Muscle layer of colon (tissue), 2 donors: ENCODE data around the gene SH3TC1.

Source experiments
- H3K27ac ChIP-seq: one replicate; pipeline ENCODE4 v1.7.0; 2013; ENCODE audit warnings: low read depth, mild to moderate bottlenecking, low read length, moderate library complexity
- H3K27me3 ChIP-seq, 2 donors: one replicate each; pipeline ENCODE4 v1.7.0; 2013; ENCODE audit warnings: low read length in 2 of 2, mild to moderate bottlenecking in 2 of 2; ENCODE audit not compliant: insufficient read depth in 2 of 2, control insufficient read depth in 1 of 2
- H3K36me3 ChIP-seq: one replicate; pipeline ENCODE4 v1.7.0; 2013; ENCODE audit warnings: mild to moderate bottlenecking, low read length; ENCODE audit not compliant: insufficient read depth
- H3K4me1 ChIP-seq: one replicate; pipeline ENCODE4 v1.7.0; 2013; ENCODE audit warnings: mild to moderate bottlenecking, low read length; ENCODE audit not compliant: insufficient read depth
- H3K4me3 ChIP-seq, 2 donors: one replicate each; pipeline ENCODE4 v1.7.0; 2013; ENCODE audit warnings: low read length in 2 of 2, low read depth in 1 of 2, mild to moderate bottlenecking in 1 of 2, moderate library complexity in 1 of 2
- H3K9ac ChIP-seq: one replicate; pipeline ENCODE4 v1.7.0; 2013; ENCODE audit warnings: low read length
- H3K9me3 ChIP-seq: one replicate; pipeline ENCODE4 v1.7.0; 2013; ENCODE audit warnings: mild to moderate bottlenecking, low read length
- donor health status: abdominal sarcoma.
- donor health status: Adenocarcinoma of cecum.

Gene SH3TC1

GRCh38 chr4:8282742-8283141 is 83.7 kb downstream of the SH3TC1 start:
- Histone ChIP-seq H3K4me1 (peaks cover 14% of the 10 kb centered on the region), H3K9me3 (no peaks in the 10 kb centered on the region), H3K27ac (no peak overlapping the region)

GRCh38 chr4:8283161-8283560 is 84.1 kb downstream of the SH3TC1 start:
- H3K27me3 ChIP-seq = no peaks in the 10 kb centered on the region
- H3K4me3 ChIP-seq = no peak overlapping the region
- no peak overlapping the region for H3K9ac ChIP-seq
- H3K36me3 ChIP-seq = no peaks in the 10 kb centered on the region
- no peaks in the 10 kb centered on the region for H3K9me3 ChIP-seq
- peaks cover 12% of the 10 kb centered on the region for H3K4me1 ChIP-seq
- H3K27ac ChIP-seq = no peak overlapping the region

More at GRCh38 chr4:8282742-8283141, 83.7 kb downstream of the SH3TC1 start:
- no peak overlapping the region for H3K4me3 ChIP-seq
- no peaks in the 10 kb centered on the region for H3K27me3 ChIP-seq
- H3K36me3 ChIP-seq = no peaks in the 10 kb centered on the region
- no peak overlapping the region for H3K9ac ChIP-seq

DNA sequence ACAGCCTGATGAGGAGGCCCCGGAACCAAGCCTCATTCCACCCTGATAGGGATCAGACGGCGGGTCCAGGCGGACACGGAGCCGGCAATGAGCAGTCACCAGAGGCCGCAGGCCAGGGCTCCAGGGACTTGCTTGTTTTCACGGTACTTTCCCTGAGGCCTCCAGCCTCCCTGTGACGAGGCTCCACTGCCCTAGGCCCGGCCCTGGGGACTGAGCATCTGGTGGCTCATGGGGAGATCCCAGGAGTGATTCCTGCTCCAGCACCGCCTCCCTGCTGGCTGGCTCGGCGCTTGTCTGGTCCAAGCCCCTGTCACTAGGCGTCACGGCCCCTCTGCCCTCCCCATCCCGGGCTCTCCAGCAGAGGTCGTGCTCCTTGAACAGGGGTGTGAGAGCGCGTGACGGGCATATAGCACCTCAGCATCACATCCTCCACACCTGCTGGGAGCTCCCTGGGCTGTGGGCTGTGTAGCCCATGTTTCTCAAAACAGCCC is 84.6 kb downstream of the SH3TC1 start:
- Histone ChIP-seq H3K27me3 (no peaks in the 10 kb centered on the region), H3K36me3 (no peaks in the 10 kb centered on the region), H3K27ac (no peak overlapping the region), H3K9ac (no peak overlapping the region), H3K4me1 (peaks cover 9% of the 10 kb centered on the region), H3K4me3 (no peak overlapping the region), H3K9me3 (no peaks in the 10 kb centered on the region)

GRCh38 chr4:8284391-8284790 is 85.3 kb downstream of the SH3TC1 start:
- no peak overlapping the region for H3K27ac ChIP-seq

DNA sequence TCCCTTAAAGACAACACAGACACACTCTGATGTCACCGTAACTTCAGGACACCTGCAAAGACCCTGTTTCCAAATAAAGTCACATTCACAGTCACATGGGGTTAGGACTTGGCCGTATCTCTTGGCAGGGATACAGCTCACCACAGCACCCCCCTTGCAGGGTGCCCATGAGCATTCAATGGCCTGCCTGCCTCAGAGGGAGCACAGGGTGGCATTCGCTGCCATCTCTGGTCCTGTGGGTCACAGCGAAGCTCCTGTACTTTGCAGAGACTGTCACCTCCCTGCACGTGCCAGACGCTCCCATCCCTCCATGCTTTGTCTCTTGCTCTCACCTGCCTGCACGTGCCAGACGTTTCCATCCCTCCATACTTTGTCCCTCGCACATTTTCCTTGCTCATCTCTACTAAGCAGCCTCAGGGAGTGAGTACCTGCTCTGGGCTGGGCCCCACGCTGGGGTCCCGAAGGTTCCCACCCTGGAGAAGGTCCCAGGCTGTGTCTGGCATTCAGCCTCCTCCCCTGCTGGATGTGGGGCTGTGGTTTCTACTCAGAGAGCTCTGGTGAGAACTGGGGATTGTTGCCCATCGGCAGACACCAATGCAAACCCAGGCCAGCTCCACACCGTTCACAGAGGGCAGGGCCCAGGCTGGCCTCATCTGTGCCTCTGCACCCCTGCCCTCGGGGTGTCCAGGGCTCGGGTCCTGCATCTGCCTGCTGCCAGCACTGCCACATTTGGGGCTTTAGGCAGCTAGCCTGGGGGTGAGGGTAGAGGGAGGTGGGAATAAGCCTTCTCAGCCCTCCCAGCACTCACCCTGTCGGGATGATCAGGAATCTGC is 86.3 kb downstream of the SH3TC1 start:
- no peak overlapping the region for H3K4me3 ChIP-seq
- no peak overlapping the region for H3K9ac ChIP-seq
- H3K4me1 ChIP-seq = peaks cover 7% of the 10 kb centered on the region
- H3K27me3 ChIP-seq = no peaks in the 10 kb centered on the region
- H3K27ac ChIP-seq = no peak overlapping the region
- H3K9me3 ChIP-seq = no peaks in the 10 kb centered on the region
- no peaks in the 10 kb centered on the region for H3K36me3 ChIP-seq

More at GRCh38 chr4:8284391-8284790, 85.3 kb downstream of the SH3TC1 start:
- Histone ChIP-seq H3K4me1 (peaks cover 7% of the 10 kb centered on the region), H3K27me3 (no peaks in the 10 kb centered on the region), H3K36me3 (no peaks in the 10 kb centered on the region), H3K4me3 (no peak overlapping the region), H3K9ac (no peak overlapping the region), H3K9me3 (no peaks in the 10 kb centered on the region)

DNA sequence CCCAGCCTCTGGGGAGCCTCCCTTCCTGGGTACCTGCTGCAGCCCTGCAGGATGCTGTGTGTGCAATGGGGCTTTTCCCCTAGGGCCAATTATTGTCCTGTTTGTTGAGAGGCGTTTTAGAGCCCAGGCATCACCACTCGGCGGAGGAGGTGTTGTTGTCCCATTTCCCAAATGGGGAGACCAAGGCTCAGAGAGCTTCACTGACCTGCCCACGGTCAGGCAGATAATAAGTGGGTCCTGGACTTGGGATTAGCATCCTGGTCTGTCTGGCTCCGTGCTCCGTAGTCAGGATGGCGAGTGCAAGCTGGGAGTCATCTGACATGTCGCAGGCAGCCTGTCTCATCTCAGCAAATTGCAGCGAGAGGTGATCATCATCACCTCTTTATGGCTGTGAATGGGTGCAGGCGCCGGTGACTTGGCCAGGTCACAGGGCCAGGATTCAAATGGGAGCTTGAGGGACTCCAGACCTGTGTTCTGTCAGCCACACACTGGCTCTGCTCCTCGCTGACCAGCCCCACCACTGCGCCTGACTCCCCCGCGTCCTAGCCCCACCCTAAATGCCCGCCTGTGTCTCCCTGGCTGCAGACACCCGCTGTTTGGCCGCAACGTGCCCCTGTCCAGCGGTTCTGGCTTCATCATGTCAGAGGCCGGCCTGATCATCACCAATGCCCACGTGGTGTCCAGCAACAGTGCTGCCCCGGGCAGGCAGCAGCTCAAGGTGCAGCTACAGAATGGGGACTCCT is 87.1 kb downstream of the SH3TC1 start:
- no peaks in the 10 kb centered on the region for H3K27me3 ChIP-seq
- H3K27ac ChIP-seq = no peak overlapping the region
- H3K9me3 ChIP-seq = no peaks in the 10 kb centered on the region
- no peak overlapping the region for H3K4me3 ChIP-seq
- H3K36me3 ChIP-seq = no peaks in the 10 kb centered on the region
- H3K9ac ChIP-seq = no peak overlapping the region
- peaks cover 4% of the 10 kb centered on the region for H3K4me1 ChIP-seq

- Histone ChIP-seq H3K9ac (no peak overlapping the region), H3K27ac (no peak overlapping the region)
Measured at GRCh38 chr4:8286719-8287342, 87.7 kb downstream of the SH3TC1 start.

DNA sequence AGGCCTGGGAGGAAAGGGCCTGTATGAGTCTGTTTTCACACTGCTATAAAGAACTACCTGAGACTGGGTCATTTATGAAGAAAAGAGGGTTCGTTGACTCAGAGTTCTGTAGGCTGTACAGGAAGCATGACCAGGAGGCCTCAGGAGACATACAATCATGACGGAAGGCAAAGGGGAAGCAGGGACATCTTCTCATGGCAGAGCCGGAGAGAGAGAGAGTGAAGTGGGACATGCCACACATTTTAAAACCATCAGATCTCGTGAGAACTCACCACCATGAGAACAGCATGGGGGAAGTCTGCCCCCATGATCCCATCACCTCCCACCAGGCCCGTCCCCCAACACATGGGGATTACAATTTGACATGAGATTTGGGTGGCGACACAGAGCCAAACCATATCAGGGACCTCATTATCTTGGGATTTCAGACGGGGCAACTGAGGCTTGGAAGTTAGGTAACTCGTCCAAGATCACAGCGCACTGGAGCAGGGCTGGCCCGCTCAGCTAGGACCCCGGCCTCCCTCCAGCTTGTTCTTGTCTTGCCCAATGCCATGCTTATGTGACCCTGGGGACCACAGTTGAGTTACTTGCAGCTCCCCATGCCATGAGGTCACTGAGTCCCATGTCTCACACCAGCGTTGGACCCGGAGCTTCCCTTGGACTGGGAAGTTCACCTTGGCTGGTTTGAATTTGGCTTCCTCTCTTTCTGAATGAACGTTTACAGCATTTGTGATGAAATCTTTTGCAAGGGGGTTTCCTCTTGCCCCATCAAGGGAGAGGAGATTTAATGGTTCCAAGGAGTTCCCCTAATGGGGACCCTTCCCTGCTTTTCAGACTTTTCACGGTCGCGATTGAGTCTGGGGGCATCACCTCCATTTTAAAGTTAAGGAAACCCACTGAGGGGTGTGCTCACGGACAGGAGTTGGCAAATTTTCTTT is 88.5 kb downstream of the SH3TC1 start:
- Histone ChIP-seq H3K9ac (no peak overlapping the region), H3K9me3 (no peaks in the 10 kb centered on the region), H3K27me3 (no peaks in the 10 kb centered on the region), H3K27ac (no peak overlapping the region), H3K4me1 (no peaks in the 10 kb centered on the region), H3K36me3 (peaks cover 8% of the 10 kb centered on the region), H3K4me3 (no peak overlapping the region)

More at GRCh38 chr4:8286719-8287342, 87.7 kb downstream of the SH3TC1 start:
- Histone ChIP-seq H3K4me1 (no peaks in the 10 kb centered on the region), H3K9me3 (no peaks in the 10 kb centered on the region), H3K4me3 (no peak overlapping the region), H3K36me3 (peaks cover under 1% of the 10 kb centered on the region), H3K27me3 (no peaks in the 10 kb centered on the region)

DNA sequence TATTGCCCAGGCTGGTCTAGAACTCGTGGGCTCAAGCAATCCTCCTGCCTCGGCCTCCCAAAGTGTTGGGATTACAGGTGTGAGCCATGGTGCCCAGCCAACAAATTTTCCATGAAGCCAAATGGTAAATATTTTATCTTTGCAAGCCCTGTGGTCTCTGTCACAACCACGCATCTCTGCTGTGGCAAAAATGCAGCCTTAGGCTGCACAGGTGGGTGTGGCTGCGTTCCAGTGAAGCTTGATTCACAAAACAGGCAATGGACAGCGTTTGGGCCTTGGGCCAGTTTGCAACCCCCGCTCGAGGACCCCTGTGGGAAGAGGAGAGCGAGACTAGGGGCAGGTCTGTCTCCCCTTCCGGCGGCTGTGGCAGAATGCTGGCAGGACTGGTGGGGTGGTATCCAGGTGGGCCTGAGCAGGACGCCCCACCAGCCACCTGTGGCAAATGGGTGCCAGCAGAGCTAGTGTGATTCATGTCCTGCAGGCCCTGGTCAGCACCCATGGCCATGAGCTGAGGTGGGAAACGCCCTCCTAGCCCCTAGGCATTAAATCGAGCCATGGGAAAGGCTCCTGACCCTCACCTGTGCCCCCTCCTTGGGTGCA is 90.2 kb downstream of the SH3TC1 start:
- no peaks in the 10 kb centered on the region for H3K4me1 ChIP-seq
- H3K27ac ChIP-seq = no peak overlapping the region
- peaks cover 11% of the 10 kb centered on the region for H3K36me3 ChIP-seq
- H3K9me3 ChIP-seq = no peaks in the 10 kb centered on the region
- H3K9ac ChIP-seq = no peak overlapping the region
- no peak overlapping the region for H3K4me3 ChIP-seq
- H3K27me3 ChIP-seq = no peaks in the 10 kb centered on the region

GRCh38 chr4:8289956-8290700 is 91.0 kb downstream of the SH3TC1 start:
- H3K4me1 ChIP-seq = no peaks in the 10 kb centered on the region
- H3K27me3 ChIP-seq = no peaks in the 10 kb centered on the region
- no peak overlapping the region for H3K4me3 ChIP-seq
- H3K36me3 ChIP-seq = peaks cover 17% of the 10 kb centered on the region
- H3K27ac ChIP-seq = no peak overlapping the region
- no peak overlapping the region for H3K9ac ChIP-seq
- no peaks in the 10 kb centered on the region for H3K9me3 ChIP-seq
